Choroid plexus epithelial cell (primary cell): Measurements from ENCODE around the gene PANK2.

Experiments used
- DNase-seq: peaks from one replicate; pipeline ENCODE4 v3.0.0-alpha.2; 2010; ENCODE audit warnings: low read depth
- H3K4me3 ChIP-seq: 2 replicates; pipeline ENCODE4 v1.5.1; 2011; ENCODE audit warnings: low read depth, mild to moderate bottlenecking, control low read depth, low read length, moderate library complexity
- TF ChIP-seq, protein P1 (sequence below): conservative IDR thresholded peaks from 2 replicates; pipeline ENCODE4 v1.5.1; 2011; ENCODE audit warnings: low read depth, mild to moderate bottlenecking, control low read depth, inconsistent platforms, low read length, moderate library complexity

Gene PANK2

DNA sequence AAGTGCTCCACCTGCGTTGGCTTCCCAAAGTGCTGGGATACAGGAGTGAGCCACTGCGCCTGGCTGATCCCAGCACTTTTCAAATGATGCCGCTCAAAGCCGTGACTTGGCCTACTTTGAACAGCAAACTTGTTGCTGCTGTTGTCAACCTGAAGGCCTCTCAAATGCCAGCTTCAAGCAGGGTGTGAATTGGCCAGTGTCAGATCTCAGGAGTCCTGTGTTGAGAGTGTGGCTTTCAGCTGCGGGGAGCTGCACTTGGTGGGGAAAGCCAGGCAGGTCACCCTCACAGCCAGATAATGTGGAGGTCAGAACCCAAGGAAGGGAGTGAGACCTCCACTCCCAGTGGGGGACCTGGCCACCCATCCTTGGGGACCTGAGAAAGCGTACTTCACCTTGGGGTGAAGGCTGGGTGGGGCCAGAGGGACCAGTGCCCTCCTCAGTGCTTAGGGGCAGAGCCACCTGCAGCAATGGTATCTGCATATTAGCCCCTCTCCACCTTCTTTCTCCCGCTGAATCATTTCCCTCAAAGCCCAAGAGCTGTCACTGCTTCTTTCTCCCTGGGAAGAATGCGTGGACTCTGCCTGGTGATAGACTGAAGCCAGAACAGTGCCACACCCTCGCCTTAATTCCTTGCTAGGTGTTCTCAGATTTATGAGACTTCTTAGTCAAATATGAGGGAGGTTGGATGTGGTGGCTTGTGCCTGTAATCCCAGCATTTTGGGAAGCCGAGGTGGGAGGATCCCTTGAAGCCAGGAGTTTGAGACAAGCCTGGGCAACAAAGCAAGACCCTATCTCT lies 19.1 kb upstream of the PANK2 start:
- no peak overlapping the region for H3K4me3 ChIP-seq
- DNase-seq, result no peak
- TF ChIP-seq, protein P1, sequence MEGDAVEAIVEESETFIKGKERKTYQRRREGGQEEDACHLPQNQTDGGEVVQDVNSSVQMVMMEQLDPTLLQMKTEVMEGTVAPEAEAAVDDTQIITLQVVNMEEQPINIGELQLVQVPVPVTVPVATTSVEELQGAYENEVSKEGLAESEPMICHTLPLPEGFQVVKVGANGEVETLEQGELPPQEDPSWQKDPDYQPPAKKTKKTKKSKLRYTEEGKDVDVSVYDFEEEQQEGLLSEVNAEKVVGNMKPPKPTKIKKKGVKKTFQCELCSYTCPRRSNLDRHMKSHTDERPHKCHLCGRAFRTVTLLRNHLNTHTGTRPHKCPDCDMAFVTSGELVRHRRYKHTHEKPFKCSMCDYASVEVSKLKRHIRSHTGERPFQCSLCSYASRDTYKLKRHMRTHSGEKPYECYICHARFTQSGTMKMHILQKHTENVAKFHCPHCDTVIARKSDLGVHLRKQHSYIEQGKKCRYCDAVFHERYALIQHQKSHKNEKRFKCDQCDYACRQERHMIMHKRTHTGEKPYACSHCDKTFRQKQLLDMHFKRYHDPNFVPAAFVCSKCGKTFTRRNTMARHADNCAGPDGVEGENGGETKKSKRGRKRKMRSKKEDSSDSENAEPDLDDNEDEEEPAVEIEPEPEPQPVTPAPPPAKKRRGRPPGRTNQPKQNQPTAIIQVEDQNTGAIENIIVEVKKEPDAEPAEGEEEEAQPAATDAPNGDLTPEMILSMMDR, result no peak

GRCh38 chr20:3871550-3872265 lies 17.5 kb upstream of the PANK2 start:
- peak; percentile 50 for DNase-seq
- TF ChIP-seq, protein P1, result no peak

DNA sequence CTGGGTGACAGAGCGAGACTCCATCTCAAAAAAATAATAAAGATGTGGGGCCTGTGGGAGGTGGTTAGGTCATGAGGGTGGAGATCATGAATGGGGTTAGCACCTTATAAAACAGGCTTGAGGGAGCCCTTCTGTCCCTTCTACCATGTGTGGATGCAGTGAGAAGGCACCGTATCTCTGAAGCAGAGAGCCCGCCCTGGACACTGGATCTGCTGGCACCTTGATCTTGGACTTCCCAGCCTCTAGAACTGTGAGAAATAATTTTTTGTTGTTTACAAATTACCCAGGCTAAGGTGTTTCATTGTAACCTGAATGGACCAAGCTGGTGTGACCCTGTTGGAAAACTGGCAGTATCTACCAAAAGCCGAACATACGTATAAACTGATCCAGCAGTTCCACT lies 15.7 kb upstream of the PANK2 start:
- DNase-seq, result no peak
- TF ChIP-seq, protein P1, result no peak
- no peak overlapping the region for H3K4me3 ChIP-seq

More at GRCh38 chr20:3871550-3872265, 17.5 kb upstream of the PANK2 start:
- H3K4me3 ChIP-seq, result no peak overlapping the region

GRCh38 chr20:3874194-3874844 lies 14.9 kb upstream of the PANK2 start:
- peak; percentile 37 for DNase-seq
- TF ChIP-seq, protein P1, result no peak
- no peak overlapping the region for H3K4me3 ChIP-seq

DNA sequence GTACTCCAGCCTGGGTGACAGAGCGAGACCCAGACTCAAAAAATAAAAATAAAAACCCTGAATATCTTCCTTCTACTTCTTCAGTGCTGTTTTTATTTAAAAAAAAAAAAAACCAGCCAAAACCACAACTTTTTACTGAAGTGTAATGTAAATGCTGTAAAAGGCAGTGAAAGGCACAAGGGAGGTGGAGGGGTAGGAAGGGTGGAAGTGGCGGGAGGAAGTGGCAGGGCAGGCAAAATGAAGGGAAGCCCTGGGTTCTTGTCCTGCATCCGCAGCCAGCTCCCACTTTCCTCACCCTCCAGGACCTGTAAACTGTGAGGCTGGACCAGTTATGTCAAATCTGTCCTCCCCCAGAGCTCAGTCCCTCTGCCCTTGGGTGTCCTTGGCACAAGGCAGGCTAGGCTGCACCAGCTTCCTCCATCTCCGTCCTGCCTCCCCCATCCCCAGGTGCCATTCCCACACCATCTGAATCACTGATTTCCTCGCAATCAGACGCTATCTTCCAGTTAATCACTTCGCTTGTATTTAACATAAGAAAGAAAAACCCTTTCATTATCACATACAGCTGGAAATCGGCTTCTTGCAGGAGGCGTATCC lies 13.7 kb upstream of the PANK2 start:
- no peak for DNase-seq
- H3K4me3 ChIP-seq, result no peak overlapping the region
- TF ChIP-seq, protein P1, result no peak

DNA sequence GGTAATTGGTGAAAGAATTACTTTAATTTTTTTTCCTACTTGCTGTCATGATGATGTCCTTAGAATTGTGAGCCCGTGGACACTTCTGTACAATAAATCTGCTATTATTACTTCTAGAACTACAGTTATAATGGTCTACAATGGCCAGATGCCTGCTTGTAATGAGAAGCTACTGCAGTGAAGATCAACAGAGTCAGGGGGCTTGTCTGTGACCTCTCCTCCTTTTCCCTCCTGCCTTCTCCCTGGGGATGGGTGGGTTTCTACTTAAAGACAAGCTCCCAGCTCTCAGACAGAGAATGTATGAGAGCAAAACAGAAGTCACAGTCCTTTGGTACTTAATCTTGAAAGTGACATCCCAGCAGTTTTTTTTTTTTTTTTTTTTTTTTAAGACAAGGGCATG lies 13.2 kb upstream of the PANK2 start:
- TF ChIP-seq, protein P1, result no peak
- H3K4me3 ChIP-seq, result no peak overlapping the region
- DNase-seq, result no peak
